Stimulated activated CD4-positive, alpha-beta T cell treated with anti-CD3 and anti-CD28 coated beads, Interleukin-12 subunit alpha, Interleukin-12 subunit beta, amount 100 ng/mL, for 24 hours (primary cell): Measurements from ENCODE around the gene PCLO.
"Not testable (repeated sequence)": the region's sequence is repeated elsewhere in the genome, so short reads cannot be mapped to it uniquely, and the experiment has no call there.

Source experiments
- DNase-seq, 2 experiments: peaks; one replicate each; pipeline ENCODE4 v3.0.0-alpha.2; 2020; ENCODE audit warnings: low read depth in 2 of 2

The PCLO gene

GRCh38 chr7:82964150-82964882 is 198.4 kb downstream of the PCLO start:
- no peak for DNase-seq

- no peak for DNase-seq
Measured at GRCh38 chr7:82961240-82961639, 201.4 kb downstream of the PCLO start.

- DNase-seq: no peak
Measured at GRCh38 chr7:82959528-82959927, 203.2 kb downstream of the PCLO start.

- DNase-seq: no peak
Measured at GRCh38 chr7:82957521-82957920, 205.2 kb downstream of the PCLO start.

- DNase-seq: no peak
Measured at GRCh38 chr7:82953324-82954027, 209.2 kb downstream of the PCLO start.

- DNase-seq: no peak
Measured at GRCh38 chr7:82950436-82950835, 212.2 kb downstream of the PCLO start.

GRCh38 chr7:82945480-82945879 is 217.2 kb downstream of the PCLO start:
- DNase-seq: no peak

GRCh38 chr7:82945056-82945455 is 217.6 kb downstream of the PCLO start:
- no peak for DNase-seq

- DNase-seq: no peak
Measured at GRCh38 chr7:82932516-82932915, 230.2 kb downstream of the PCLO start.

GRCh38 chr7:82926477-82926876 is 236.2 kb downstream of the PCLO start:
- no peak for DNase-seq

- DNase-seq: no peak
Measured at GRCh38 chr7:82925331-82925730, 237.4 kb downstream of the PCLO start.

GRCh38 chr7:82906502-82906901 is 256.2 kb downstream of the PCLO start:
- no peak for DNase-seq

GRCh38 chr7:82904871-82905270 is 257.8 kb downstream of the PCLO start:
- no peak for DNase-seq

- DNase-seq: not testable (repeated sequence)
Measured at GRCh38 chr7:82901098-82901497, 261.6 kb downstream of the PCLO start.

GRCh38 chr7:82897500-82897899 is 265.2 kb downstream of the PCLO start:
- DNase-seq: no peak

- not testable (repeated sequence) for DNase-seq
Measured at GRCh38 chr7:82894341-82894740, 268.3 kb downstream of the PCLO start.

- DNase-seq: no peak
Measured at GRCh38 chr7:82886324-82886723, 276.4 kb downstream of the PCLO start.

GRCh38 chr7:82865856-82866255 is 296.8 kb downstream of the PCLO start:
- DNase-seq: no peak

GRCh38 chr7:82859106-82859850 is 303.4 kb downstream of the PCLO start:
- DNase-seq: no peak

GRCh38 chr7:82851121-82851520 is 311.6 kb downstream of the PCLO start:
- DNase-seq: no peak

- no peak for DNase-seq
Measured at GRCh38 chr7:82841828-82842227, 320.9 kb downstream of the PCLO start.

GRCh38 chr7:82840061-82840460 is 322.6 kb downstream of the PCLO start:
- DNase-seq: no peak

- no peak for DNase-seq
Measured at GRCh38 chr7:82839555-82839954, 323.1 kb downstream of the PCLO start.
